GM10248 (cell line): Measurements from ENCODE around the gene GPR3.

Experiments
- CTCF ChIA-PET: fragments of 300-600 bp; sonication (Branson Sonifier 250); formaldehyde crosslinking; extraction: SDS; loops from one replicate; lab custom pipeline; 2021; ENCODE audit warnings: antibody characterized with exemption; lab: Yijun Ruan, JAX
- POLR2A ChIA-PET: fragments of 350-650 bp; sonication (Branson Sonifier 250); formaldehyde crosslinking; extraction: SDS; loops from one replicate; lab custom pipeline; 2020; ENCODE audit warnings: antibody characterized with exemption; lab: Yijun Ruan, JAX
- DNase-seq: peaks from one replicate; pipeline ENCODE4 v3.0.0; 2012; ENCODE audit errors: extremely low spot score
- TF ChIP-seq, protein P1 (sequence below): IDR thresholded peaks from 2 replicates; pipeline ENCODE4 v1.5.1; 2012; ENCODE audit warnings: mild to moderate bottlenecking, low read depth; ENCODE audit errors: extremely low read depth, missing control alignments, control extremely low read depth

GPR3 gene

DNA sequence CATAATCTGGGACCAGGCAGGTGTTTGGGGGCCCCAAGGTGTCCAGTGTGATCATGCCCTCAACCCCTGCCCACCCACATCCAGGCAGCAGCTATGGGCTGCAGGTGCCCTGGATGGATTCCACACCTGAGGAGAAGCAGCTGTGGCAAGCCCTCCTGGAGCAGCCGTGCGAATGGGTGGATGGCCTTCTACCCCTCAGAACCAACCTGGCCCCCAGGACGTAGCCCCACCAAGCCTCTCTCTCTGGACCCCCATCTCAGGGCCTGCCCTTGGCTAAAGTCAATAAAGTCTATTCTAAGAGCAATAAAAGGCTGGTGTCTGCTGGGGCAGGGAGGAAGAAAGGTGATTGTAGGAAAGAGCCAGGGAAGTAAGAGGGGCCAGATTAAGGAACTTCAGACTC is 38.8 kb upstream of the GPR3 start:
- CTCF ChIA-PET, result interaction anchor here (0.7 to 9.1 kb wide), 9 partner anchors 10 to 56 kb away, joined by 3 to 112 read pairs (median 6); partner anchors contain the start of genes GPR3, MAP3K6 and SYTL1
- POLR2A ChIA-PET, result no interaction called here
- DNase-seq, result no peak
- TF ChIP-seq, protein P1, sequence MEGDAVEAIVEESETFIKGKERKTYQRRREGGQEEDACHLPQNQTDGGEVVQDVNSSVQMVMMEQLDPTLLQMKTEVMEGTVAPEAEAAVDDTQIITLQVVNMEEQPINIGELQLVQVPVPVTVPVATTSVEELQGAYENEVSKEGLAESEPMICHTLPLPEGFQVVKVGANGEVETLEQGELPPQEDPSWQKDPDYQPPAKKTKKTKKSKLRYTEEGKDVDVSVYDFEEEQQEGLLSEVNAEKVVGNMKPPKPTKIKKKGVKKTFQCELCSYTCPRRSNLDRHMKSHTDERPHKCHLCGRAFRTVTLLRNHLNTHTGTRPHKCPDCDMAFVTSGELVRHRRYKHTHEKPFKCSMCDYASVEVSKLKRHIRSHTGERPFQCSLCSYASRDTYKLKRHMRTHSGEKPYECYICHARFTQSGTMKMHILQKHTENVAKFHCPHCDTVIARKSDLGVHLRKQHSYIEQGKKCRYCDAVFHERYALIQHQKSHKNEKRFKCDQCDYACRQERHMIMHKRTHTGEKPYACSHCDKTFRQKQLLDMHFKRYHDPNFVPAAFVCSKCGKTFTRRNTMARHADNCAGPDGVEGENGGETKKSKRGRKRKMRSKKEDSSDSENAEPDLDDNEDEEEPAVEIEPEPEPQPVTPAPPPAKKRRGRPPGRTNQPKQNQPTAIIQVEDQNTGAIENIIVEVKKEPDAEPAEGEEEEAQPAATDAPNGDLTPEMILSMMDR, result no peak

DNA sequence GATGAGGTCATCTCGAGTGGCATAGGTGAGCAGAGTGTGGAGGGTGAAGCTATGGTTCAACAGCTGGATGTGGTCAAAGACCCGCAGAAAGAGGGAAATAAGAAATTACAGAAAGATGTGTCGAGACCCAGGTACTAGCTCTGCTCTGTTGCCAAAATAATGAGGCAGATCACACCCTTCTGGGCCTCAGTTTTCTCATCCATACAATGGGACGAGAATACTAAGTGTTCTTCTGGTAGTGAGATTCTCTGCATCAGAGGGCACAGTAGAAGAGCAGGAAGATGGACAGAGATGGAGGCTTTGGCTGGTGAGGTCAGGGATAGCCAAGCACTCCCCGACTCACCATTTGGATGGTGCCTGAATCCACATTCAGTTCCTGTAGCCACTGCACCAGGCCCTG is 36.7 kb upstream of the GPR3 start:
- ChIA-PET CTCF (interaction anchor here (0.6 to 9.1 kb wide), 12 partner anchors 13 to 312 kb away, joined by 3 to 112 read pairs (median 20); partner anchors contain the start of genes CD164L2, GPR3, MAP3K6 and SYTL1), POLR2A (no interaction called here)
- no peak for DNase-seq
- TF ChIP-seq, protein P1, result no peak

DNA sequence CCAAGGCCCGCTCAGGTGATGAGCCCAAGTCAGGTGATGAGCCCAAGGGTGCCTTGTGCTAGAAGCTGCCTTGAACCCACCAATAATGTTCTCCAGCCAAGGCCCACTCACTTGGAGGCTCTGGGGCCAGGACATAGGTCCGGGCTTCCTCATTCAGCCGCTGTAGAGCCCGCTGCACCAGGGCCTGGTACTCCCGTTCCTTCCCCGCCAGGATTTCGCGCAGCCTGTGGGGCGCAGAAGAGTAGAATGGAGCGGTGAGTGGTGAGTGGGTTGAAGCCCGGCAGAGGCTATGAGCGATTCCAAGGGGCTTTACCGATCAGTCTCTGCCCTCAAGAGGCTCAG is 36.2 kb upstream of the GPR3 start:
- ChIA-PET POLR2A (no interaction called here), CTCF (interaction anchor here (1.1 to 9.1 kb wide), 14 partner anchors 13 to 305 kb away, joined by 3 to 112 read pairs (median 16); partner anchors contain the start of genes CD164L2, GPR3, MAP3K6 and SYTL1)
- no peak for DNase-seq
- TF ChIP-seq, protein P1, result no peak

DNA sequence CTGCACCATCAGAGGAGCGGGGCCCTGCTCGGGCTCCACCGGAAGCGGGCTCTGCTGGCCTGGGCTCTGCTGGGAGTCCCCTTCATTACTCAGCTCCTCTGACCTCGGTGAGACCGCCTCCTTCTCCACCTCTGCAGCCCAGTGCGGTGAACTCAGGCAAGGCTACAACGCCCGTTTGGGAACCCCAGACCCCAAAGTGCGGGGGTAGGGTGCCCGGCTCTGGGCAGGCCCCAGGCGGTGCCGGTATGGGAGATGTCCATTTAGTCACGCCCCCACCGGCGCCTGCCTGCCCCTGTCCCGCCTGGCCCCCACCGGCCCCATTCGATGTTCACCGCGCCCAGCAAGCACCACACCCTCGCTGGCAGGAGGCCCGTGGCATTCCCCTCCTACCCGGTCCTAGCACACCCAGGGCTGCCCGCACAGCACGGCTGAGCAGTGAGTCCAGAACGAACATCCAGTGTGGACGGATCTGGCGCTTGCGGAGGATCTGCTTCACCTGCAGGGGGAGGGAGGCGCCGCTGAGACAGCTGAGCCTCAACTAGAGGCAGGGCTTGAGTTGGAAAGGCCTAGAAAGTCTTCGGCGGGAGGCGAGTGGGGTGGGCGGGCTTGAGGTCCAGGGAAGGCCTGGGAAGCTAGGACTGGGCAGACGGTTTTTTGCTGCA is 35.7 kb upstream of the GPR3 start:
- DNase-seq, result no peak
- POLR2A ChIA-PET, result no interaction called here
- CTCF ChIA-PET, result interaction anchor here (0.7 to 9.1 kb wide), 33 partner anchors 8 to 304 kb away, joined by 3 to 112 read pairs (median 4); partner anchors contain the start of genes CD164L2, FCN3, GPR3 and MAP3K6
- TF ChIP-seq, protein P1, result no peak

DNA sequence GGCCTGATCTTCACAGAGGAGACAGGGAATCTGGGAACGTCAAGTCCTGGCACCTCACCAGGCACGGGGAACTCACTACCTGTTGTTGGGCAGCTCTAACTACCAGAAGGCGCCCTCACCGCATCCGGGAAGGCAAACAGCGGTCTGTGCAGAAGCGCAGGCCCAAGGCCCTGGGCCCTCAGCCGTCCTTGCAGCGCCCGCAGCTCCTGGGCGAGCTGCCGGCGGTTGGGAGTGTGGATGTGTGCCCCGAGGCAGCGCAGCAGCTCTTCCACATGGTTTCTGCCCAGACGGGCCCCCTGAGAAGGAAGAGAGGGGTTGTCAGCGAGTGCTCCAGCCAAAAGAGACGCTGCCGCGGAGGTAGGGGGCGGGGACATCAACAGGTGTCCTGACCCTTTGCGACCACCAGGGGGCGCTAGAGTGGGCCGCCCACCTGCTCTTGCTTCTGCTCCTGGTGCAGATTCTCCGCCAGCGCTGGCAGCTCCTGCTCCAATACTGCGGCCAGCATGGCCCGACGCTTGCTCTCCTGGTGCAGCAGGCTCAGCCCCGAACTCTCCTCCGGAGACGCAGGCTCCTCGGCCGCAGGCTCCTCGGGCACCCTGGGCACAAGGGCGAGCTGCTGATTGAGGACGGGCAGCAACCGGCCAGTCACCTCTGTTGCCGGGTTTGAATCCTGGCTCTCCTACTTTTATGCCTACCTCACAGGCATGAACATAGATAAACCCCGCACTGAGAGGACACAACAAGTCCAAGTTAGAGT is 35.0 kb upstream of the GPR3 start:
- CTCF ChIA-PET, result interaction anchor here (0.7 to 9.1 kb wide), 37 partner anchors 9 to 304 kb away, joined by 3 to 112 read pairs (median 4); partner anchors contain the start of genes AHDC1, CD164L2, FCN3 and GPR3
- DNase-seq, result peak; percentile 93
- POLR2A ChIA-PET, result no interaction called here
- TF ChIP-seq, protein P1, result peak; percentile 97
